HG03575 (cell line): ENCODE data around the gene ZFYVE19.

ENCODE experiments used
- ATAC-seq: cut with Tn5 transposase; IDR thresholded peaks from one replicate; pipeline ENCODE4 v1.9.1; 2021; ENCODE audit not compliant: unreplicated experiment, insufficient number of reproducible peaks, low FRiP score; ENCODE audit errors: extremely low read depth

The ZFYVE19 gene

DNA sequence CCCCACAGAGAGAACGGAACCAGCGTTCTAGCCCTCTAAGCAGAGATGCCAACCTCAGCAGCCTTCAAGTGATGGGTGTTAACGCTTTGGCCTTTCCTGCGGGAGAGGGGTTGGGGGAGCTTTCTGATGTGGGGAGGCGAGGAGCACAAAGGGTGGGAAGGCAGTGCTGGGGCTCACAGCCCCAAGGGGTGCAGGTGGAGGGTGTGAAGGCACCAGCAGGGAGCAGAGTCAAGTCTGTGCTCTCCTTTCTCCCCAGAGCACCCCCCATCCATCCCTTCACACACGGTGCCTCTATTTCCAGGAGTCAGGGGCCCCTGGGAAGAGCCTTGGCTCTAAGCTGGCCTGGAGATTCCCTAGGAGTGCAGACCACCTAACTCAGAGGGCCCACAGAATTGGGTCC lies 33.0 kb upstream of the ZFYVE19 start:
- ATAC-seq: no peak

DNA sequence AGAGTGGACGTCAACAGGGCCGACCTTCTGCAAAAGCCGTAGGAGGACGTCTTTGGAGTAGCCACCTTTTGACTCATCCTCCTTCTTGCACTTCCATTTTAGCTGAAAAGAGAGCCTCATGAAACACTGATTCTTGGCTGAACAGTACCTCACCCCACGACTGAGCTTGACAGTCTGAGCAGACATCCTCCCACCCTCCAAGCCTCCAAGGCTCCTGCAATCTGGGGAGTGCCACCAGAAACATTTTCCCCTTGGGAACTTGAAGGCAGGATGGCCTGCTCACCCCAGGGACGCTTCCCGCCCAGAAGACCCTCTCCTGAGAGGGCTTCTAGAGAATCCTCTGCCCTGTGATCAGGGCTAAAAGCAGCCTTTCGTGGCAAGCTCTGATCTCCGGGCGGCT lies 31.9 kb upstream of the ZFYVE19 start:
- no peak for ATAC-seq

DNA sequence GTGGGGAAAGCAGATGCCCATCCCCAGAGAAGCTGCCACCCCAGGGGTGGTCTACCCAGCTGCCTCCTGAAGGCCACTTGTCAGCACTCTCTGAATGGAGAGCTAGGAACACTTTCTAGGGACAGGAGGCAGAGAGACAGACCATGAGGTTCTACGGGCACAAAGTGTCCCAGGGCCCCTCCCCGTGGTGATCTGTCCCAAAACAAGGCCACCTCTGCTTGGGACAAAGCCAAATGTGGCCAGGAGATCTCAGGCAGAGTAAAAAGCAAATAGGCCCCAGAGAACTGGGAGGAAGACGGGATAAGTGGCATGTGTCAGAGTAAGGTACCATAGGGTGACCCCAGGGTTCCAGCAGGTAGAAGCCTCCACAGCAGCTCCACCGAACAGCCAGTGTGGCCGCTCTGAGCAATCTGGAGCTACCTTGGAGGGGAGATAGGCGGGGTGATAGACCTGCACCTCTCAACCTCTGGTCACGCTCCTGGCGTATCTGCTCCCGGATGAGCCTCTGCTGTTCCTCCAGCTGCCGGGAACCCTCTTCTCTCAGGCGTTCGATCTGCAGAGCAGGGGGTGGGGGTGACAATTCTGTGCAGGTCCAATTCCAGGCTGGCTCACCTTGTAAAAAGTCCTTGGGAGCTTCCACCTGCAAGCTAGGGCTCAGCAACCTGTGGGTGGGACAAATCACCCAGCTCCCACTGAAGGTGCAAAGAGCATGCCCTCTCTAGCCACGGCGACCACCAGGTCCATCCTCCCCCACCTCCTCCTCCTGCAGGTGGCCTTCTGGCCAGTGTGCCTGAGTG lies 31.0 kb upstream of the ZFYVE19 start:
- ATAC-seq: no peak

DNA sequence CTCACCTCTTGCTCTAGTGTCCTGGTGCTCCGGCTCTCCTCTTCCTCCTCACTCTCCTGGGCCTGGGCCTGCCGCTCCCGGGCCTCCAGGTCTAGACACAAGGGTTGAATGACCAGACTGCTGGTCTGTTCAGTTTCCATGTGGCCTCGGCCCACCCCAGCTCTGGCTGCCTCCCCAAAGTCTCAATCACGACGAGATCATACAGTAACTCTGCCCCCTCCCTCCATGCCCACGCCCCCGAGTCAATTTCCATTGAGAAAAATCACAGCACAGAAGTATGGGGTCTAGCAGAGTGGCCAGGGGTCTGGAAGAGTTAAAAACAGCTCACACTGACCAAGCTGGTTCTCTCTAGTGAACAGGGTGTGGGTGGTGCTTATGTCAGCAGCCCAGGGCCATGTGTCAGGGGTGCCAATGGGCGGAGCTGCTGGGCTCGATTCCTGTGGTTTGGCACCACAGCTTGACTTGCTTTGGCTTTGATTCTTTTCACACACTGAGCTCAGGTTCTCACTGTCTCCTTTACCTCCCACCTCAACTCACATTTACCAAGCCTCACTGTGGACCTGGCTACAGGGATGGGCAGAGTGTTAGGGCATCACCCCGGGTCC lies 30.2 kb upstream of the ZFYVE19 start:
- no peak for ATAC-seq

DNA sequence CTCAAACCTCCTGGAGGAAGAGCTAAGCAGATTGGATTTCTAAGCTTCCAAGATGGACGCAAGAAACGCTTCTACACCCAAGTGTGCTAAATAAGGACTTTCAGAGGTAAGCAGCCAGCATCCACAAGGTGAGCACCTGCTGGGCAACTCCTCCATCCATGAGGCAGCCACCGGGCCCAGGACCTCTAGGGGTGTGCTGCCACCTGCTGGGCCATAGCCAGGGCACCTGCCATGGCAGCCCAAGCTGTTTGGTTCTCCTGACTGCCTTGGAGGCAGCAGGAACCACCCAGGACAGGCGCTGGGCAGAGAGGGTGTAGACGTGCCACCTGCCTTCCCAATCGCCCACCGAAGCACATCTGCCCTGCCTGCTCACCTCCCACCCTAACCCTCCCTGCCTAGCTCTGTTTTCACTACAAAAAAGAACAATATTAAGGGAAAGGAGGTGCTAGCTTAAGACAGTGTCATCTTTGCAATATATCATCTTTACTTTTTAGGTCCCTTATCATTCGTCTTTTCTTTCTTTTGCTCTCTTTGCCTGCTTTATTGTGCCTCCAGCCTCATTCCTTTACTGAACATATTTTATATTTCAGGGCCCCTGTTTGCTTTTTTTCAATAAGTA lies 24.2 kb upstream of the ZFYVE19 start:
- no peak for ATAC-seq

DNA sequence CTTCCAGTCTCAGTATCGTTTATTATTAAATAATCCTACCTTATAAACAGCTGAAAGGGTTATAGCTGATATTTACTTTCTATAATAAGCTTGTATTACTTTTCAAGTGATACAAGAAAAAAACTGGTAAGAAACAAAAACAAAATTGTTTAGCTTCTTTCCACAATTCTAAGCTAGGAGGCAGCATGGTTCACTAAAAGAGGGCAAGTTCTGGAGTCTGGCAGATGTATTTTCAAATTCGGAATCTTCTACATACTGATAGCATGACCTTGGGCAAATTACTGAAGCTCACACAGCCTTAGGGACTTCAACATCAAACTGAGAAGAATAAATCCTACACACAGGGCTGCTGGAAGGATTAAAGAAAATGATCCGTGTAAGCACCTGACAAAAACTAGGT lies 21.7 kb upstream of the ZFYVE19 start:
- ATAC-seq: no peak

DNA sequence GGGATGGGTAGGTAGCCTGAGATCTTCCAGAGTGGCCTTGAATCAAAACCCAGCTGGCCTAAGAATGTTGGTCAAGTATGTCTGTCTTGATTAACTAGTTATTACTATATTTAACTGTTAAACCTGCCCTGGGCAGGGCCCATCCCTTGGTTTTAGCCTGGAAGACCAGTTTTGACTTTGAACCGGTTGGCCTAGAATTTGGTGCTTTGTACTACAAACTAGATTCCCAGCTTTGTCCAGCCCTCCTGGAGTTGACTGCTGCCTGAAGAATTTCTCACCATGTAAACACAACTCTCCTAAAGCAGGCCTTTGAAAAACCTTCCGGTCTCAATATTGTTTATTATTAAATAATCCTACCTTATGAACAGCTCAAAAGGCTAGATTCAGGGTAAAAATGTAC lies 21.1 kb upstream of the ZFYVE19 start:
- ATAC-seq: no peak

DNA sequence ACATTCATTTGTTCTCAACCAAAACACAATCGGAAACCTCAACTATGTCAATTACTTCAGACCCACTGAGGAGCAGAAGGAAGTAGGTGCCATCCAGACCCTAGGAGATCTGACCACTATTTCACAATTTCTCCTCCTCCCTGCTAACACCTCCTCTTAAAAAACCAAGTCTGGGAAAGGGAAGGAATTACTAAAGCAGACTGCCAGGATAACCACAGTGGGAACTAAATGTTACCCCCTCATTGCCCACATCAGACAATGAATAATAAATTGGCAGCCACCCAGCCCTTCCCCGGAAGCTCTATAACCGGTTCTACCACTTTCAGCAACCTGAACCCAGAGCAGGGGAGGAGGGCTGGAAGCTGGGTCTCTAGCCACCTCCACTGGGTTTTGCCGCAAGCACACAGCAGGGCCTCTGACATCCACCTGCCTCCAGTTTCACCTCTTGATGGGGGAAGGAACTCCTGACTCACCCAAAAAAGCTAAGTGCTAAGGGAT lies 19.5 kb upstream of the ZFYVE19 start:
- ATAC-seq: no peak

DNA sequence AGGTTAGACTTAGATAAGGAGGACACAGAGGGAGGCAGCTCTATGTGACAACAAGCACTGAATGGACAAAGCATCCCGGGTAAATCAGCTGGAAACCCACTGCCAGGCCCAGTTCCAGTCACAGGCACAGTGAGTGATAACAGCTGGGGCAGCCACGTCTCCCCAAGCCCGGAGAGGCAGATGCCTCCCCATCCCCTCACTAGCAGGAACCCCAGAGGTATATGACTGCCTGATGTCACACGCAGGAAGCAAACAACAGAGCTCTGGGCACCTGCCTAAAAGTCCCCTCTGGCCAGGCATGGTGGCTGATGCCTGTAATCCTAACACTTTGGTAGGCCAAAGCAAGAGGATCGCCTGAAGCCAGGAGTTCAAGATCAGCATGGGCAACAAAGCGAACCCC lies 18.9 kb upstream of the ZFYVE19 start:
- no peak for ATAC-seq

DNA sequence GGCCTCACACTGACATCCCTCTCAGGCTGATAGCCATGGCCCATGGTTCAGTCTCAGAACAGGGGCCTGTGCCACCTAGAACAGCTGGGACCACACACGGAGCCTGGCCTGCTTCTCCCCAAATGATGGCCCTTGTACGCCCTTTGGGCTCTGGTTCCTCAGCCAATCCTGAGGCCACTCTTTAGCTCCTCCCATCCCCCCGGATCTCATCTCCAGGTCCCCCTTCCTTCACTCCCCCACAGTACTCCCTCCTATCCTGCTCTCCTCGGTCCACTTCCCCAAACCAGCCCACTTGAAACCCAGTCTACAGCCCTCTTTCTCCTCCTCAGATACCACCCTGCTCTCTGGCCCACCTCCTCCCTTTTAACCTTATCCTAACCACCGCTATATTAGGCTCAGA lies 17.8 kb upstream of the ZFYVE19 start:
- ATAC-seq: no peak

DNA sequence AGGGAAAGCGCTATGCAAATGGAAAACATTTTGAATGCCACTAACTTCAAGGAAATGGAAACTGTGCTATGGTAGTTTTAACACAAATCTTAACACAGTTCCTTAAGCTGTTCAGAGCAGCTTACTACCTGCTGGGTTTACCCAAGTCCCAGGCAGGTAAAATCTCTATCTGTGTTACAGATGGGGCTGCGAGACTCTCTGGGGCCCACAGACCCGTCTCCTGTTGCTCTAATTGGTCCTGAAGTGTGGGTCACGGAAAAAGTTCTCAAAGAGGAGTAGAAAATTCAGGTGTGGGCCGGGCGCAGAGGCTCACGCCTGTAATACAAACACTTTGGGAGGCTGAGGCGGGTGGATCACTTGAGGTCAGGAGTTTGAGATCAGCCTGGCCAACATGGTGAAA lies 16.9 kb upstream of the ZFYVE19 start:
- ATAC-seq: no peak

DNA sequence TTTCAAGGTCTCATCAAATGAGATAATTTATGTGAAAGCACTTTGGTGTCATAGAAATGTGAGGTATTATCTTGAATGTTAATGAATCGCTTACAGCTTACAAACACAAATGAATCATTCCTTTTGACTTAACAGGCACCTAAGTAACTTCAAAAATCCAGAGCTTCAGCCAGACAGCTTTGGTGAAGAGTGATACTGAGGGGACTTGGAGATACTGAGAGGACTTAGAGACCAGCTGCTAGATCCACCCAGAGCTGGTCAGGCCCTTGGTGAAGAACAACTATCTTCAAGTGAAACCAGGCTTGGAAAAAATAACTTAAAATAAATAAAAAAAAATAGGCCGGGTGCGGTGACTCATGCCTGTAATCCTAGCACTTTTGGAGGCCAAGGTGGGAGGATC lies 16.2 kb upstream of the ZFYVE19 start:
- ATAC-seq: no peak

DNA sequence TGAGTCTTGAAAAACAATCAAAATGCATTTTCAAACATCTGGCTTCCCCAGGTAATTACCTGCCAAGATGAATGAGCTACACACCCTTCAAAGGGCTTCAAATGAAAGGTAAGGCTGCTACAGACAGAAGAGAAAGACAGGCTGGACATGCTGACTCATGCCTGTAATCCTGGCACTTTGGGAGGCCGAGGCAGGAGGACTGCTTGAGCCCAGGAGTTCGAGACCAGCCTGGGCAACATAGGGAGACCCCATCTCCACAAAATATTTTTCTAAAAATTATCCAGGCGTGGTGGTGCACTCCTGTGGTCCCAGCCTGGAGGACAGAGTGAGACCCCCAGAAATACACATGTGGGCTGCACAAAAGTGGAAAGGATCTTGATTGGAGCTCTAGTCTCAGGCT lies 14.5 kb upstream of the ZFYVE19 start:
- no peak for ATAC-seq

DNA sequence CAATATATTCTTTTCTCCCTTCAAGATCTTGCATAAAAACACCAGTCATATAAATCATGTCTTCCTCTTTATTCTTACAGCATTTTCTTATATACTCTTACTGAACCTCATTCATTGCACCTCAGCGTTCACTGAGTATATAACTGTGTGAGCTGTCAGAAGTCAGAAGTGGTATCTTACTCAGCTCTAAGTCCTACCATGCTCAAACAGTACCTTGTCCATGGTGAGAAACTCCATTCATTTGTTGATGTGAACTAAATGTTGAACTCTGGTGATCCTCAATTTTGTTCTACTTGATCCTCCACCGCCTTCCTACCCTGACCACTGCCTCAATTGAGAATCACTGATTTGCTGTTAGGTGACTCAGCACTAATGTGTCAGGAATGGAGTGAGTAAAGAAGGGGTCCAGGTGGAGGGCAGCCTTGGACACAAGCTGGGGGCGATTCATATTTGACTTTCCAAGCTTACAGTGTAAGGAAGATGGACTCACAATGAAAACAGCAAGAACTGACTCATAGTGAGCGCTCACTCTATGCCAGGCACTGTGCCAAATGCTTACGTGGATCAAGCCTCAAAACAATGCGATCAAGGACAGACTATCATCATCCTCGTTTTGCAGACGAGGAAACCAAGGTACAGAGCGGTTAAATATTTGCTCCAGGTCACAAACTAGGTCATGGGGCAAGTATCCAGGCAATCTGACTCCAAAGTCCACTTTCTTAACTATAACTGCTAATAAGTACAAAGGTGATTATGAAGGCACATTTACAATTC lies 13.5 kb upstream of the ZFYVE19 start:
- no peak for ATAC-seq

DNA sequence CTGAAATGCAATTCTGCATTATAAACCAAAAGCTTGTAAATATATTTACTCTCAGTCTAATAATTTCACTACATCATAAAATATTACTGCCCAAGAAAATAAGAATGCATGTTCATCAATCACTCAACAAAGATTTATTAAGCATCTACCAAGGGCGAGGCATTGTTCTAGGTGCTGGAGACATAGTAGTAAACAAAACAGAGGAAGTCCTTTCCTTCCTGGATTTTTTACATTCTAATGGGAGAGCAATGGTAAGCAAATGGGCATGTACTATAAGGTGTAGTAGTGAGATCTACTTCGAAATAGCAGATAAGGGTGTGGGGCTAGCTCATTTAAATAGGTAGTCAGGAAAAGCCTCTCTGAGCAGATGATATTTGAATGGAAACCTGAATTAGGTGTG lies 10.8 kb upstream of the ZFYVE19 start:
- ATAC-seq: no peak

DNA sequence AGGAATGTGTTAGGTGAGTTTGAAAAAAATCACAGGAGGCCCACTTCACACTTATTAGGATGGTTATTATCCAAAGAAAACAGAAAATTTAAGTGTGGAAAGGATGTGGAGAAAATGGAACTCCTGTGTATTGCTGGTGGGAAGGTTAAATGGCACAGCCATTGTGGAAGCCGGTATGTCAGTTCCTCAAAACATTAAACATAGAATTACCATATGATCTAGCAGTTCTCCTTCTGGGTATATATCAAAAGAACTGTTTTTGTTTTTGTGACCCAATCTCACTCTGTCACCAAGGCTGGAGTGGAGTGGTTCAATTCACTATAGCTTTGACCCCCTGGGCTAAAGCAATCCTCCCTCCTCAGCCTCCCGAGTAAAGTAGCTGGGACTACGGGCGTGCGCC lies 10.4 kb upstream of the ZFYVE19 start:
- ATAC-seq: no peak

DNA sequence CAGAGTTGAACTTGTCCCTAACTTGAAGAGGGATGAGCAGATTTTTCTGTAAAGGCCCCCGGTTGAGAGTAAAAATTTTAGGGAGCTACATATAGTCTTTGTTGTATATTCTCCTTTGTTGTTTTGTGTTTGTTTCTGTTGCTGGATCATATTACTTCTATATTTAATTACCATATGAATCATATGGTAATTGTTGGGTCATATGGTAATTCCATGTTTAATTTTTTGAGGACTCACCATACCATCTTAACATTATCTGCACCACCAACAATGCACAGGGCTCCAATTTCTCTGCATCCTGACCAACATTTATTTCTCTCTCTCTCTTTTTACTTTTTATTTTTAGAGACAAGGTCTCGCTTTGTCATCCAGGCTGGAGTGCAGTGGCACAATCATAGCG lies 7.4 kb upstream of the ZFYVE19 start:
- no peak for ATAC-seq

DNA sequence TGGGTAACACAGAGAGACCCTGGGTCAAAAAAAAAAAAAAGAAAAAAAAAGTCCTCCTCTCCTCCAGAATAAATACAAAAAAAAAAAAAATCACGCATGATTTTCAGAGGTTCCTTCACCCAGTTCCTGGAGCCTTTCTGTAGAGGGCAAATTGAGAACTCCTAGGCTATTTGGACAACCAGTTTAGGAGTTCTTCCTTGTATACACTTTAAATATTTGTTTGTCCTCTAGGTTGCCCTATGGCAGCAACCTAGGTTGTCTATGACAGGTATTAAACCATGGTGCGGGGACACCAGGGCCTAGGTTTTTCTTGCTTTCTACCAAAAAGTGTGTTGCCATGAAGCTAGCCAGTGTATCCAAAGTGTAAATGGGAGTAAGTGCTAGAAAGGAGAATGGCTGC lies 3.8 kb upstream of the ZFYVE19 start:
- ATAC-seq: no peak

DNA sequence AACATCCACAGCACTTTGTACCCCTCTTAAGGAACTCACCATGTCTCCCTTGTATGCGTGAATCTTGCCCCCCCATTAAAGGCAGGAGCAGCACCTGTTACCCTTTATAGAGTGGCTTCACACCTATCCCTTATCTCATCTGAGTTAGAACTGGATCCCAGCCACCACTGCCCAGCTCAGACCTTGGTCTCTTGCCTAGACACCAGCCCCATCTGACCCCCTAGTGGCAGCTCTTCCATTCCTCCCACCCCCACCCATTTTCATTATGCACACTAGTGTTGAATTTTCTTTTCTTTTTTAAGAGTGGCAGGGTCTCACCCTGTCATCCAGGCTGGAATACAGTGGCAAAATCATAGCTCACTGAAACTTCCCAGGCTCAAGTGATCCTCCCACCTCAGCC lies 3.2 kb upstream of the ZFYVE19 start:
- ATAC-seq: no peak

DNA sequence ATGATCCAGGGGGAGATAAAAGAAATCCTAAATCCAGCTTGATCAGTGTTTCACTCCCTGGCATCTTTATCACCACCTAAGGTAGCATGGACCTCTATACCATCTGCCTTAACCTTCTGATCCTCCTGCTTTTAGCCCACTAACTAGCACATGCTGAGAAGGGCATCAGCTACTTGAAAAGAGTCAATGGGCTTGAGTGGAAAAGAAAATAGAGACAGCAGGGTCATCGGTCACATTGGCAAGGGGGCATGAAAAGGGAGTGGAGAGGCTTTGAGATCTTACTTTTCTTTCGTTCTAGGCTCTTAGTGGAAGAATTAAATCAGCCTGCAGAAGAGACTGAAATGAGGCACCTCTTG lies 239 bp upstream of the ZFYVE19 start:
- ATAC-seq: no peak
